ENCODE data around the gene FKBP1B.
"Not testable (repeated sequence)": the region's sequence is repeated elsewhere in the genome, so short reads cannot be mapped to it uniquely, and the experiment has no call there.

GRCh38 chr2:24043133-24043532 lies 6.4 kb upstream of the FKBP1B start:
- TF ChIP-seq POLR2A, CTCF (IDR thresholded peaks at IDR 0.05): not testable (repeated sequence)
